ENCODE measurements around the gene SF3A2.
"Not testable (repeated sequence)": the region's sequence is repeated elsewhere in the genome, so short reads cannot be mapped to it uniquely, and the experiment has no call there.

The SF3A2 gene

GRCh38 chr19:2236314-2237050 is at the start of gene SF3A2, which contains the start of gene PLEKHJ1:
Gene SF3A2, plus strand, starts transcription at chr19:2236824. Its CDS starts 6,595 bp downstream, at chr19:2243419.
Gene PLEKHJ1, minus strand, starts transcription at chr19:2236329. Its CDS starts 81 bp downstream, at chr19:2236248.
- DNase-seq = peak; percentile 99

- no peak for DNase-seq
Observed at GRCh38 chr19:2187159-2187558, 49.5 kb upstream of the SF3A2 start.

GRCh38 chr19:2188708-2189385 is 47.8 kb upstream of the SF3A2 start:
- DNase-seq = no peak

- no peak for DNase-seq
Observed at GRCh38 chr19:2189880-2190279, 46.7 kb upstream of the SF3A2 start.

- no peak for DNase-seq
Observed at GRCh38 chr19:2190848-2191455, 45.7 kb upstream of the SF3A2 start.

- no peak for DNase-seq
Observed at GRCh38 chr19:2191456-2192310, 44.9 kb upstream of the SF3A2 start.

- no peak for DNase-seq
Observed at GRCh38 chr19:2192862-2193261, 43.8 kb upstream of the SF3A2 start.

- no peak for DNase-seq
Observed at GRCh38 chr19:2193807-2194206, 42.8 kb upstream of the SF3A2 start.

- no peak for DNase-seq
Observed at GRCh38 chr19:2194513-2195078, 42.0 kb upstream of the SF3A2 start.

GRCh38 chr19:2195361-2195760 is 41.3 kb upstream of the SF3A2 start:
- no peak for DNase-seq

GRCh38 chr19:2195914-2196313 is 40.7 kb upstream of the SF3A2 start:
- DNase-seq = no peak

GRCh38 chr19:2197270-2197669 is 39.4 kb upstream of the SF3A2 start:
- no peak for DNase-seq

GRCh38 chr19:2198317-2198716 is 38.3 kb upstream of the SF3A2 start:
- DNase-seq = no peak

GRCh38 chr19:2199215-2199614 is 37.4 kb upstream of the SF3A2 start:
- no peak for DNase-seq

- no peak for DNase-seq
Observed at GRCh38 chr19:2199861-2200623, 36.6 kb upstream of the SF3A2 start.

- not testable (repeated sequence) for DNase-seq
Observed at GRCh38 chr19:2200624-2201294, 35.9 kb upstream of the SF3A2 start.

GRCh38 chr19:2201473-2202148 is 35.0 kb upstream of the SF3A2 start:
- DNase-seq = no peak

- DNase-seq = no peak
Observed at GRCh38 chr19:2202366-2202765, 34.3 kb upstream of the SF3A2 start.

- DNase-seq = no peak
Observed at GRCh38 chr19:2207008-2207407, 29.6 kb upstream of the SF3A2 start.

GRCh38 chr19:2207991-2208860 is 28.4 kb upstream of the SF3A2 start:
- DNase-seq = peak; percentile 77

Data from islet precursor cell (in vitro differentiated cells).